ENCODE data around the gene DBX2. TPM values are rescaled to one million over a fixed set of nuclear protein-coding genes. Genes with fewer than 3 reads are reported as not detected.
"Not testable (repeated sequence)": the region's sequence is repeated elsewhere in the genome, so short reads cannot be mapped to it uniquely, and the experiment has no call there.

The DBX2 gene
- total and polyA plus RNA-seq, 2 of the 4 experiments (the other 2 are of a cell fraction): not detected

DNA sequence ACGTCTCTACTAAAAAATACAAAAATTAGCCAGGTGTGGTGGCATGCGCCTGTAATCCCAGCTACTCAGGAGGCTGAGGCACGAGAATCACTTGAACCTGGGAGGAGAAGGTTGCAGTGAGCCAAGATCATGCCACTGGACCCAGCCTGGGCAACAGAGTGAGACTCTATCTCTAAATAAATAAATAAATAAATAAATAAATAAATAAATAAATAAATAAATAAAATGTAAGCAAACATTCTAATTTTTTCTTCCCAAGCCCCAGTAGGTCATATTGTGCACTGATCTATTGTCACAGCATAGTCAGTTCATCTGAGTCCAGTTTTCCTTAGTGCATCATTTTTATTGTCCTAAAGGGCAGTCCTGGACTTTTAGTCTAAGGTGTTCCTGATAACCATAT, 44.5 kb upstream of the DBX2 start:
- POLR2A ChIA-PET (ENCODE audit: unreplicated experiment); H3K18ac ChIP-seq (ENCODE audit: low read depth, low read length); H4K5ac ChIP-seq (ENCODE audit: low read depth, low read length): not testable (repeated sequence)

More for the DNA sequence above, 44.5 kb upstream of the DBX2 start:
- H3K14ac ChIP-seq (replicated peaks; ENCODE audit: low read depth, low read length); H2BK15ac ChIP-seq (ENCODE audit: low read depth, low read length); H2BK20ac ChIP-seq (ENCODE audit: low read depth, low read length); intact Hi-C loops (cut with micrococcal nuclease); in situ Hi-C loops (cut with MboI; ENCODE audit: low sequenced_read_pairs); H2AK5ac ChIP-seq (ENCODE audit: low read depth, low read length); H3K4me3 ChIP-seq (ENCODE audit: insufficient read depth, low read depth, low read length); H4K20me1 ChIP-seq (ENCODE audit: insufficient read depth, low read length); ATAC-seq (ENCODE audit: low read depth); H2BK5ac ChIP-seq (ENCODE audit: low read depth, low read length, poor library complexity, severe bottlenecking); H2AK9ac ChIP-seq (replicated peaks; ENCODE audit: low read depth, low read length, poor library complexity); H3K23ac ChIP-seq (ENCODE audit: low read depth, low read length); H3K36me3 ChIP-seq (ENCODE audit: control insufficient read depth, insufficient read depth, low read length); H3K9ac ChIP-seq (ENCODE audit: low read depth, low read length); H3K4me1 ChIP-seq (ENCODE audit: control insufficient read depth, insufficient read depth, low read length); H2BK120ac ChIP-seq (ENCODE audit: low read depth, low read length); H4K8ac ChIP-seq (ENCODE audit: low read depth in 2 of 2, low read length in 2 of 2); DNase-seq; H3K27ac ChIP-seq (ENCODE audit: insufficient read depth, low read length); H3K9me1 ChIP-seq (ENCODE audit: insufficient read depth, low read length); CTCF ChIA-PET; H3K56ac ChIP-seq (ENCODE audit: extremely low read depth, insufficient read depth, low read length); BruUV-seq (replicated peaks); H3K4me2 ChIP-seq (ENCODE audit: low read depth, low read length); dilution Hi-C loops (cut with HindIII; ENCODE audit: low sequenced_read_pairs, unreplicated experiment); H2AFZ ChIP-seq (replicated peaks; ENCODE audit: low read length, poor library complexity); H4K91ac ChIP-seq (ENCODE audit: insufficient read depth, low read depth, low read length); H3K27me3 ChIP-seq (ENCODE audit: control insufficient read depth, insufficient read depth, low read length); H3K4ac ChIP-seq (ENCODE audit: low read depth, low read length); H3K9me3 ChIP-seq (ENCODE audit: control insufficient read depth, insufficient read depth, low read length); H3K79me1 ChIP-seq (ENCODE audit: low read depth in 1 of 2, low read length in 2 of 2): not testable (repeated sequence)
- WGBS, 2 experiments (ENCODE audit: extremely low coverage in 2 of 2, insufficient read length in 1 of 2): no CpG with 5 or more reads among the region's 3 CpGs

Data from IMR-90 (cell line).